HL-60/S4 (cell line): ENCODE measurements around the gene ALG8.
"Not testable (repeated sequence)": the region's sequence is repeated elsewhere in the genome, so short reads cannot be mapped to it uniquely, and the experiment has no call there.

Experiments
- in situ Hi-C: fragments of 300-500 bp; cut with MboI; formaldehyde crosslinking; loops from 2 replicates; pipeline ENCODE4 v1.14.3; 2022; ENCODE audit warnings: low sequenced_read_pairs

The ALG8 gene

GRCh38 chr11:78109081-78110015 is 30.1 kb downstream of the ALG8 start:
- in situ Hi-C loops = no loop called here

- in situ Hi-C loops = no loop called here
Observed at GRCh38 chr11:78100676-78101472, 38.6 kb downstream of the ALG8 start.

GRCh38 chr11:78100261-78100660 is 39.2 kb downstream of the ALG8 start:
- in situ Hi-C loops = no loop called here

- in situ Hi-C loops = no loop called here
Observed at GRCh38 chr11:78099666-78100065, 39.8 kb downstream of the ALG8 start.

- in situ Hi-C loops = no loop called here
Observed at GRCh38 chr11:78097666-78098385, 41.6 kb downstream of the ALG8 start.

- in situ Hi-C loops = no loop called here
Observed at GRCh38 chr11:78094250-78094649, 45.2 kb downstream of the ALG8 start.

- in situ Hi-C loops = not testable (repeated sequence)
Observed at GRCh38 chr11:78086521-78087074, 52.8 kb downstream of the ALG8 start.

- in situ Hi-C loops = no loop called here
Observed at GRCh38 chr11:78085972-78086371, 53.5 kb downstream of the ALG8 start.

GRCh38 chr11:78084506-78084905 is 54.9 kb downstream of the ALG8 start:
- in situ Hi-C loops = not testable (repeated sequence)

- in situ Hi-C loops = no loop called here
Observed at GRCh38 chr11:78083021-78083420, 56.4 kb downstream of the ALG8 start.

- in situ Hi-C loops = no loop called here
Observed at GRCh38 chr11:78082146-78082545, 57.3 kb downstream of the ALG8 start.

- in situ Hi-C loops = no loop called here
Observed at GRCh38 chr11:78081583-78081982, 57.8 kb downstream of the ALG8 start.

GRCh38 chr11:78080818-78081495 is 58.5 kb downstream of the ALG8 start:
- in situ Hi-C loops = no loop called here

- in situ Hi-C loops = no loop called here
Observed at GRCh38 chr11:78080084-78080817, 59.2 kb downstream of the ALG8 start.

- in situ Hi-C loops = no loop called here
Observed at GRCh38 chr11:78079232-78080083, 60.0 kb downstream of the ALG8 start, which contains the start of gene NDUFC2. Gene NDUFC2 (minus strand): TSS chr11:78079862. CDS start chr11:78079744, 118 bp downstream.

GRCh38 chr11:78078218-78079167 is 60.9 kb downstream of the ALG8 start:
- in situ Hi-C loops = no loop called here

GRCh38 chr11:78077592-78077991 is 61.8 kb downstream of the ALG8 start:
- in situ Hi-C loops = not testable (repeated sequence)
